Measurements from ENCODE around the gene ZNF268.

Gene ZNF268

GRCh38 chr12:133181238-133181959, at the start of gene ZNF268:
Gene ZNF268 (plus strand): TSS chr12:133181495. CDS start chr12:133181998, 503 bp downstream.
- peak; percentile 80 to 90 (median 86) for DNase-seq (ENCODE audit: low read depth in 3 of 3)

- no peak for DNase-seq (ENCODE audit: low read depth in 3 of 3)
These were observed 45.5 kb upstream of the ZNF268 start for GRCh38 chr12:133135747-133136146.

DNA sequence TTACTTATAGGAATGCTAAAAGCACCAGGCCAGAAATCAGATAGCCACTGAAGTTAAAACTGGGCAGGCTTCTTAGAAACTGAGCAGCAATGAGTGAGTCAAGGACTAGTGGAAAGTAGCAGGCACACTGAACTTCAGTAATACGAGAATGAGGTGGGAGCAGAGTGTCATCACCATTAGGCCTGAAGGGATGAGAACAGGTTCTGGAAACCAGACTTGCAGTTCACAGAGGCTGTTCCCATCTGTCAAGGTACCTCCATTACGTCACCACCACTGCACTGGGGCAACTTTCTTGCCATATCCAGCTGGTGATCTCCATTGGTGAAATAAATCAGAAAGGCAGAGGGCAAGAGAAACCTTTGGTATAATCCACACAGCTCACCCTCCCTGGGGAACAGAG, 35.3 kb upstream of the ZNF268 start:
- no peak for DNase-seq (ENCODE audit: low read depth in 3 of 3)

- DNase-seq (ENCODE audit: low read depth in 3 of 3), result no peak
These were observed 25.1 kb upstream of the ZNF268 start for GRCh38 chr12:133156125-133156690.

DNA sequence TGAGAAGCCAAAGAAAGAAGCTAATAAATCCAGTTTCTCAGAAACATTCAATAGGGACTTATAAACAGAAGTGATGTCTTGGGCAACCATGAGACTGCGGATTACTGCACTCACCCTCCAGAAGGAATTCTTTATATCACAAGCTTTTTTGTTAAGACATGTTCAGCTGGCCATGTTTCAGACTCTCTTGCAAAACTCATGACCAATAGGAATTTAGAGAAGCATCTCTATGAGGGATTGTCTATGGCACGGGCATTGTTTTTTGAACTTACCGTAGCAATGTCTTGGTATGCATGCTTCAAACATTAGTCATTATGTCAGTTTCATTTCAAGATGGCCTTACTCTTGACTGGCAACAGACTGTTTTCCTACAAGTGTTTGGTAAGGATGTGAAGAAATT, 15.5 kb upstream of the ZNF268 start:
- DNase-seq (ENCODE audit: low read depth in 3 of 3), result no peak

DNA sequence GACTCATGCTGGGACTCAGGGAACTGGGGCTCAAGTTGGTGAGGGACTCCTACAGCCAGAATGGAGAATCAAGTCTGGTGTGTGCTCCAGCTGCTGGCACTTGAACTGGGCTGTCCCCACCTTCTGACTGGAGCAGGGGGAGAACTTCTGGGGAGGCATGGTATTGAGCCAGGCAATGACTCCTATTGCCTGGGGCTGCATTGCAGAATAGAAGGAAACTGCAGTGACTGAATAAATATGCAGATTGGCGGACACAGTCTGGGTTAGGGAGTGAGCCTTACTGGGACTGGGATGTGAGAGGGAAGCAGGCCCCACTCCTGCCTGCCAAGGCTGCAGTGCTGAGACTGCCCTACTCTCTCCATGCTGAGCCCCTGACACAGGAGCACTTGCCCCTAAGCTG, 8.8 kb upstream of the ZNF268 start:
- no peak for DNase-seq (ENCODE audit: low read depth in 3 of 3)

DNA sequence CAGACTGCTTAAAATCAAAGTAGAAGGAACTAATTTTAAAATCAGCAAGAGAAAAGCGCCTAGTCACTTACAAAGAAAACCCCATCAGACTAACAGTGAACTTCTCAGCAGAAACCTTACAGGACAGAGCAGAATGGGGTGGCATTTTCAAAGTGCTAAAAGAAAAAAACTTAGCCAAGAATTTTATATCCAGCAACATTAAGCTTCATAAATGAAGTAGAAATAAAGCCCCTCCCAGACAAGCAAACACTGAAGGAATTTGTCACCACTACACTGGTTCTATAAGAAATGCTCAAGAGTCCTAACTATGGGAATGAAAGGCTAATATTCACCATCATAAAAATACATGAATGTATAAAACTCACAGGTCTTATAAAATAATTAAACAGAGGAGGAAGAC, 6.4 kb upstream of the ZNF268 start:
- no peak for DNase-seq (ENCODE audit: low read depth in 3 of 3)

- no peak for DNase-seq (ENCODE audit: low read depth in 3 of 3)
These were observed 626 bp upstream of the ZNF268 start for GRCh38 chr12:133180669-133181068.

DNA sequence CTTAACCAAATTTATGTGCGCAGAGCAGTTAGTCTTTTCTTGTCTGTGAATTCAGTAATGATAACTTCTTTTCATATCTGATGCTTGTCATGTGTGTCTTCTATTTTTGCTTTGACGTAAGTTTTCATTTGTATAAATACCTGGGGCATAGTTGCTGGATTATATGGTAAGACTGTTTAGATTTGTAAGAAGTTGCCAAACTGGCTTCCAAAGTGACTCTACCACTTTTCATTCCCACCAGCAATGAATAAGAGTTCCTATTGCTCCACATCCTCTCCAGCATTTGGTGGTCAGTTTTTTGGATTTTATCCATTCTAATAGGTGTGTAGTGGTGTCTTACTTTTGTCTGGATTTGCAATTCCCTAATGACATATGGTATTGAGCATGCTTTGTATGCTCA, 8.9 kb downstream of the ZNF268 start:
- no peak for DNase-seq (ENCODE audit: low read depth in 3 of 3)

DNA sequence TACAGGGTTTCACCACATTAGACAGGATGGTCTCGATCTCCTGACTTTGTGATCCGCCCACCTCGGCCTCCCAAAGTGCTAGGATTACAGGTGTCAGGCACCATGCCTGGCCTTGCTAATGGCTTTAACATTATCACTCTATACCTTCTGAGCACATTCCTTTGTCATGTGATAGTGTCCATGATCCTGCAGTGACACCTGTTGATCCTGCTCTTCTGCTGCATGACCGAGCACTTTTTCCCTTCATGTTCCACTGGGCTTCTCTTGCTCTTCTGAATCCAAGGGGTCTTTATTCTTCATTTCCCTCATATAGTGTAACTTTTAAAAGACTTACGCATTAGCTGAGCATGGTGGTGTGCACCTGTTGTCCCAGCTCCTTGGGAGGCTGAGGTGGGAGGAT, 11.6 kb downstream of the ZNF268 start:
- no peak for DNase-seq (ENCODE audit: low read depth in 3 of 3)

- no peak for DNase-seq (ENCODE audit: low read depth in 3 of 3)
These were observed 20.6 kb downstream of the ZNF268 start for GRCh38 chr12:133201888-133202287.

DNA sequence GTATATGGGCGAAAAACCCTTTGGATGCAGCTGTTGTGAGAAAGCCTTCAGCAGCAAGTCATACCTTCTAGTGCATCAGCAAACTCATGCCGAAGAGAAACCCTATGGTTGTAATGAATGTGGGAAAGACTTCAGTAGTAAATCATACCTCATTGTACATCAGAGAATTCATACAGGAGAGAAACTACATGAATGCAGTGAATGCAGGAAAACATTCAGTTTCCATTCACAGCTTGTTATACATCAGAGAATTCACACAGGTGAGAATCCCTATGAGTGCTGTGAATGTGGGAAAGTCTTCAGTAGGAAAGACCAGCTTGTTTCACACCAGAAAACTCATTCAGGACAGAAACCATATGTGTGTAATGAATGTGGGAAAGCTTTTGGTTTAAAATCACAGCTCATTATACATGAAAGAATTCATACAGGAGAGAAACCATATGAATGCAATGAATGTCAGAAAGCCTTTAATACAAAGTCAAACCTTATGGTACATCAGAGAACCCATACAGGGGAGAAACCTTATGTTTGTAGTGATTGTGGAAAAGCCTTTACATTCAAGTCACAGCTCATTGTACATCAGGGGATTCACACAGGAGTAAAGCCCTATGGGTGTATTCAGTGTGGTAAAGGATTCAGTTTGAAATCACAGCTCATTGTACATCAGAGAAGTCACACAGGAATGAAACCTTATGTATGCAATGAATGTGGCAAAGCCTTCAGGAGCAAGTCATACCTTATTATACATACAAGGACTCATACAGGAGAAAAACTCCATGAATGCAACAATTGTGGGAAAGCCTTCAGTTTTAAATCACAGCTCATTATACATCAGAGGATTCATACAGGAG, 21.4 kb downstream of the ZNF268 start:
- DNase-seq (ENCODE audit: low read depth in 3 of 3), result no peak

GRCh38 chr12:133203344-133204263, 22.3 kb downstream of the ZNF268 start:
- no peak for DNase-seq (ENCODE audit: low read depth in 3 of 3)

GRCh38 chr12:133204264-133204603, 22.9 kb downstream of the ZNF268 start:
- no peak for DNase-seq (ENCODE audit: low read depth in 3 of 3)

DNA sequence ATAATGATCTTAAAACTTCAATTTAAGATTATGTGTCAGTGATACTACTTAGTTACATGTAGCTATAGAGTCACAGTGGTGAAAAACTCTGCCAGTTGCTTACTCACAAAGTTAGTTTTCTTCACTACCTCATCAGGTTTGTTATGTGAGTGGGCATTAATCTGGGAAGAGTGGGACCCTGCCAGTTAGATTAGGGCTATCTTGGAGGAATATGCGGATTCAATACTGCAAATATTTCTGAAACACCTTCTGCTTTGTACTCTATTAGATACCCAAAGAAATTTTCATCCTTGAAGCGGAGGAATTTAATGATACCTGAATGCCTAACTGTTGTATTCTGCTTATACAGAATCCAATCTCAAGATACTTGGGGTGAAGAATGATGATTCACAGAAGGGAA, 25.1 kb downstream of the ZNF268 start:
- DNase-seq (ENCODE audit: low read depth in 3 of 3), result no peak

GRCh38 chr12:133215724-133216123, 34.4 kb downstream of the ZNF268 start:
- no peak for DNase-seq (ENCODE audit: low read depth in 3 of 3)

- no peak for DNase-seq (ENCODE audit: low read depth in 3 of 3)
These were observed 35.9 kb downstream of the ZNF268 start for GRCh38 chr12:133217219-133217618.

- no peak for DNase-seq (ENCODE audit: low read depth in 3 of 3)
These were observed 39.2 kb downstream of the ZNF268 start for GRCh38 chr12:133220521-133220920.

- DNase-seq (ENCODE audit: low read depth in 3 of 3), result no peak
These were observed 39.9 kb downstream of the ZNF268 start for GRCh38 chr12:133221241-133221640.

- no peak for DNase-seq (ENCODE audit: low read depth in 3 of 3)
These were observed 40.9 kb downstream of the ZNF268 start for GRCh38 chr12:133222211-133222610.

GRCh38 chr12:133225527-133225926, 44.2 kb downstream of the ZNF268 start:
- DNase-seq (ENCODE audit: low read depth in 3 of 3), result no peak

DNA sequence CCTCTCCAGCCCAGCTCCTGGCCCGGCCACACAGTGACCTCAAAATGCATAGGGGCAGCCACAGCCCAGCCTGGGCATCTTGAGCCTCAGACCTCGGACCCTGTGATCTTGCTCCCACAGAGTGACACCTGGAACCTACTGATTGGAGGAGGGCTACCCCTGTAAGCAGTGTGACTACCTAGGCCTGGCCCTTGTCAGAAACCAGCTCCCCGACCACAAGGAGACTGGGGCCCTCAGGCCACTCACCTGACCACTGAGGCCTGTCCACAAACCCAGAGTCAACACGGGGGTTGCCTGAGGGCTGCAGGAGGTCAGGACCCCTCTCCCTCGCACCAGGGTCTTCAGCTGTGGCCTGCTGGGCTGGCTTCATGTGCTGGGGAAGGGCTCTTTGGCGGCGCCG, 45.4 kb downstream of the ZNF268 start:
- no peak for DNase-seq (ENCODE audit: low read depth in 3 of 3)

Measured in stimulated activated CD4-positive, alpha-beta T cell treated with anti-CD3 and anti-CD28 coated beads, TNF-alpha, amount 100 ng/mL, for 24 hours (primary cell).